Measurements from ENCODE around the gene NAV2. TPM values are rescaled to one million over a fixed set of nuclear protein-coding genes. Genes with fewer than 3 reads are reported as not detected.

The NAV2 gene
- total RNA-seq, 1 experiment from 2014 or later, result 2.1 TPM

GRCh38 chr11:20043992-20044391 lies 331.4 kb downstream of the NAV2 start:
- H4K20me1 ChIP-seq (ENCODE audit: insufficient read depth), result no peaks in the 10 kb centered on the region
- no peaks in the 10 kb centered on the region for H3K9me3 ChIP-seq (ENCODE audit: control insufficient read depth in 1 of 2, insufficient read depth in 1 of 2, low read depth in 1 of 2, low read length in 2 of 2)
- CTCF ChIA-PET, result no interaction called here
- no peaks in the 10 kb centered on the region for H3K79me2 ChIP-seq (ENCODE audit: insufficient read depth, low read length)
- no peak overlapping the region for H2AFZ ChIP-seq (ENCODE audit: low read depth, low read length, poor library complexity, severe bottlenecking)
- no peak overlapping the region for H3K9ac ChIP-seq (ENCODE audit: low read length)
- no peaks in the 10 kb centered on the region for H3K4me1 ChIP-seq (ENCODE audit: control insufficient read depth in 1 of 2, insufficient read depth in 2 of 2, low read length in 2 of 2)
- DNase-seq (ENCODE audit: low read depth, low spot score), result no peak
- POLR2A ChIA-PET, result no interaction called here
- H3K4me2 ChIP-seq (ENCODE audit: low read length), result no peak overlapping the region
- no peak for ATAC-seq
- H3K27ac ChIP-seq (ENCODE audit: low read depth, low read length), result no peak overlapping the region
- TF ChIP-seq TCF7L2 (IDR thresholded peaks at IDR 0.05; ENCODE audit: borderline replicate concordance, extremely low read depth, insufficient read depth, insufficient read length) (no peak), SIN3A (IDR thresholded peaks at IDR 0.05; ENCODE audit: low read depth) (no peak)
- H3K9me2 ChIP-seq (ENCODE audit: insufficient read depth), result no peaks in the 10 kb centered on the region
- H3K4me3 ChIP-seq (replicated peaks in 1 of 2; ENCODE audit: low read depth in 1 of 2, low read length in 2 of 2), result no peak overlapping the region
- H3K36me3 ChIP-seq (ENCODE audit: control insufficient read depth in 1 of 2, insufficient read depth in 2 of 2, low read length in 2 of 2), result no peaks in the 10 kb centered on the region
- peaks cover 7% of the 10 kb centered on the region; the same call in 1 of the 2 replicates for H3K27me3 ChIP-seq (ENCODE audit: insufficient read depth, low read length)
- BruUV-seq (replicated peaks), result no TSS peak
- intact Hi-C loops (cut with micrococcal nuclease), result no loop called here
- RAD21 ChIA-PET (ENCODE audit: low non-redundant PET in 1 of 2, low total read pairs in 2 of 2, uncharacterized antibody in 2 of 2, unreplicated experiment in 2 of 2), result no interaction called here

GRCh38 chr11:20045098-20045688 lies 332.6 kb downstream of the NAV2 start:
- TF ChIP-seq TCF7L2 (IDR thresholded peaks at IDR 0.05; ENCODE audit: borderline replicate concordance, extremely low read depth, insufficient read depth, insufficient read length) (no peak), POLR2AphosphoS5 (IDR thresholded peaks at IDR 0.05; ENCODE audit: low read depth, low read length) (no peak), CEBPB (IDR thresholded peaks at IDR 0.05; ENCODE audit: low read depth) (no peak), POLR2A (IDR thresholded peaks at IDR 0.05; ENCODE audit: borderline replicate concordance, extremely low read depth, insufficient read depth, insufficient read length) (no peak), MAX (IDR thresholded peaks at IDR 0.05) (no peak), CTCF (IDR thresholded peaks at IDR 0.05 in 2 of 3, conservative IDR thresholded peaks at IDR 0.05 in 1 of 3; ENCODE audit: borderline replicate concordance in 1 of 3, insufficient read depth in 1 of 3, low read depth in 2 of 3, low read length in 2 of 3) (no peak), ATF3 (IDR thresholded peaks at IDR 0.05) (no peak), FOSL1 (IDR thresholded peaks at IDR 0.05; ENCODE audit: low read depth) (no peak), JUND (IDR thresholded peaks at IDR 0.05) (no peak), EZH2 (IDR thresholded peaks at IDR 0.05) (no peak), EGR1 (IDR thresholded peaks at IDR 0.05; ENCODE audit: low read depth) (no peak), SIN3A (IDR thresholded peaks at IDR 0.05; ENCODE audit: low read depth) (no peak), SRF (IDR thresholded peaks at IDR 0.05; ENCODE audit: low read depth) (no peak)
- TF ChIP-seq, protein P1, sequence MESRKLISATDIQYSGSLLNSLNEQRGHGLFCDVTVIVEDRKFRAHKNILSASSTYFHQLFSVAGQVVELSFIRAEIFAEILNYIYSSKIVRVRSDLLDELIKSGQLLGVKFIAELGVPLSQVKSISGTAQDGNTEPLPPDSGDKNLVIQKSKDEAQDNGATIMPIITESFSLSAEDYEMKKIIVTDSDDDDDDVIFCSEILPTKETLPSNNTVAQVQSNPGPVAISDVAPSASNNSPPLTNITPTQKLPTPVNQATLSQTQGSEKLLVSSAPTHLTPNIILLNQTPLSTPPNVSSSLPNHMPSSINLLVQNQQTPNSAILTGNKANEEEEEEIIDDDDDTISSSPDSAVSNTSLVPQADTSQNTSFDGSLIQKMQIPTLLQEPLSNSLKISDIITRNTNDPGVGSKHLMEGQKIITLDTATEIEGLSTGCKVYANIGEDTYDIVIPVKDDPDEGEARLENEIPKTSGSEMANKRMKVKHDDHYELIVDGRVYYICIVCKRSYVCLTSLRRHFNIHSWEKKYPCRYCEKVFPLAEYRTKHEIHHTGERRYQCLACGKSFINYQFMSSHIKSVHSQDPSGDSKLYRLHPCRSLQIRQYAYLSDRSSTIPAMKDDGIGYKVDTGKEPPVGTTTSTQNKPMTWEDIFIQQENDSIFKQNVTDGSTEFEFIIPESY (IDR thresholded peaks at IDR 0.05; ENCODE audit: extremely low read depth, insufficient replicate concordance, low read length), result no peak
- Histone ChIP-seq H3K27me3 (ENCODE audit: insufficient read depth, low read length) (peaks cover 7% of the 10 kb centered on the region; the same call in 1 of the 2 replicates), H3K79me2 (ENCODE audit: insufficient read depth, low read length) (no peaks in the 10 kb centered on the region), H3K4me1 (ENCODE audit: control insufficient read depth in 1 of 2, insufficient read depth in 2 of 2, low read length in 2 of 2) (no peaks in the 10 kb centered on the region), H2AFZ (ENCODE audit: low read depth, low read length, poor library complexity, severe bottlenecking) (no peak overlapping the region), H3K9me2 (ENCODE audit: insufficient read depth) (no peaks in the 10 kb centered on the region), H3K4me3 (replicated peaks in 1 of 2; ENCODE audit: low read depth in 1 of 2, low read length in 2 of 2) (no peak overlapping the region), H3K36me3 (ENCODE audit: control insufficient read depth in 1 of 2, insufficient read depth in 2 of 2, low read length in 2 of 2) (no peaks in the 10 kb centered on the region), H3K27ac (ENCODE audit: low read depth, low read length) (no peak overlapping the region), H3K4me2 (ENCODE audit: low read length) (no peak overlapping the region), H3K9ac (ENCODE audit: low read length) (no peak overlapping the region), H4K20me1 (ENCODE audit: insufficient read depth) (no peaks in the 10 kb centered on the region), H3K9me3 (ENCODE audit: control insufficient read depth in 1 of 2, insufficient read depth in 1 of 2, low read depth in 1 of 2, low read length in 2 of 2) (no peaks in the 10 kb centered on the region)
- DNase-seq (ENCODE audit: low read depth, low spot score), result no peak
- BruUV-seq (replicated peaks), result no TSS peak
- ATAC-seq, result no peak
- POLR2A ChIA-PET, result no interaction called here
- RAD21 ChIA-PET (ENCODE audit: low non-redundant PET in 1 of 2, low total read pairs in 2 of 2, uncharacterized antibody in 2 of 2, unreplicated experiment in 2 of 2), result no interaction called here
- CTCF ChIA-PET, result no interaction called here
- intact Hi-C loops (cut with micrococcal nuclease), result no loop called here

All from HCT116 (cell line).